NAMALWA (cell line): Measurements from ENCODE around the gene INSYN2B.
"Not testable (repeated sequence)": the region's sequence is repeated elsewhere in the genome, so short reads cannot be mapped to it uniquely, and the experiment has no call there.

Experiments used
- DNase-seq: peaks from one replicate; pipeline ENCODE4 v3.0.0-alpha.2; 2015; ENCODE audit warnings: low spot score

INSYN2B gene

GRCh38 chr5:169971780-169972179, 8.5 kb downstream of the INSYN2B start:
- DNase-seq = no peak

- DNase-seq = no peak
Measured at GRCh38 chr5:169970911-169971765, 9.2 kb downstream of the INSYN2B start.

DNA sequence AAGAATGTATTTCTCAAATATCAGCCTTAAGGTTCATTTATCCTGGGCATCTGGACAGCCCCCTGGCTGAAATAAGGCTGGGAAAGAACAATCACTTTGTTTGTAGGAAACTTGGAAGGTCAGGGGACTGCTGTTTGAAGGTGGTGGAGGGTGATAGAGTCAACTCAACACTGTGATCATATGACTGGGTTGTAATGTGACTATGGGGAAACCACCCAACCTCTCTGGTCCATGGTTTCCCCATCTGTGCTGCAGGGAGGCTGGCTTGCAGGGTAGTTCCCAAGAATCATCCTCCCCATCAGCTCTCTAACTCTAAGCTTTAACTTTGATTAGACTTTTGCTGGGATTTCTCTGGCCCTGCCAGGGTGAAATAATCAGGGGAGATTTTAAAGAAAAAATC, 10.0 kb downstream of the INSYN2B start:
- DNase-seq = no peak

GRCh38 chr5:169964246-169964645, 16.0 kb downstream of the INSYN2B start:
- DNase-seq = peak; percentile 57

- no peak for DNase-seq
Measured at GRCh38 chr5:169960659-169961058, 19.6 kb downstream of the INSYN2B start.

DNA sequence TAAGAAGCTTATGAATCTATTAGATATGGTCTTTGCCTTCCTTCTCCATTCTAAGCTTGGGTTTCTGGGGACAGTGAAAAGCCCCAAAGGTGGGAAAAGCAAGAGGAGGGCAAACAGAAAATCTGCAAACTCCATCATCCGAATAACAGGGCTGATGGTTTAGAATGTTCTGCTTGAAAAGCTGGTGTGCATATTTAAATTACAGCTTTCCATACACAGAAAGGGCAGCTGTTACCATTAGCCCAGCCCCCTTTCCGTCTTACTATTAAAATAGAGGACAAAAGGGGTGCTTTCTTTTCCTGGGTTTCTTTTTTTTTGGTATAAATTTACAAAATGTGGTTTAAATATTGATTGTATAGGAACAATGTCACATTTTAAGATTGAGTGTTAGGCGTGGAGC, 22.0 kb downstream of the INSYN2B start:
- no peak for DNase-seq

DNA sequence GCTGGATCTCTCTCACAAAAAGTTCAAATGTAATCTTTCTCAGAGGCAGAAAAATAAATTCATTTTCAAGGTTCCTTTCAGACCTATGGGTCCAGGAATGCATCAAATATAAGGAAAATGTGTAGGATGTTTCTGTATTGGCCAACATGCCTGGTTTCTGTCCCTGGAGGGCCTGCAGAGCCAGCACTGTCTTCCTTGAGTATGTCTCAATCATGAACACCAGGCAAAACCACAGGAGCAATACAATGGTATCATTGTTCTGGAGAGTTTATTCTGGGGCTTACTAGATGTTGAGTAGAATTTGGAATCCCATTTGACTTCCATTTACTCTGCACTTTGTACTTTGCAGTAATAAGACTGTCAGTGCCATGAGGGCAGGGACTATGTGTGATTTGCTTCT, 23.5 kb downstream of the INSYN2B start:
- no peak for DNase-seq

- no peak for DNase-seq
Measured at GRCh38 chr5:169956126-169956525, 24.2 kb downstream of the INSYN2B start.

GRCh38 chr5:169954786-169955185, 25.5 kb downstream of the INSYN2B start:
- no peak for DNase-seq

DNA sequence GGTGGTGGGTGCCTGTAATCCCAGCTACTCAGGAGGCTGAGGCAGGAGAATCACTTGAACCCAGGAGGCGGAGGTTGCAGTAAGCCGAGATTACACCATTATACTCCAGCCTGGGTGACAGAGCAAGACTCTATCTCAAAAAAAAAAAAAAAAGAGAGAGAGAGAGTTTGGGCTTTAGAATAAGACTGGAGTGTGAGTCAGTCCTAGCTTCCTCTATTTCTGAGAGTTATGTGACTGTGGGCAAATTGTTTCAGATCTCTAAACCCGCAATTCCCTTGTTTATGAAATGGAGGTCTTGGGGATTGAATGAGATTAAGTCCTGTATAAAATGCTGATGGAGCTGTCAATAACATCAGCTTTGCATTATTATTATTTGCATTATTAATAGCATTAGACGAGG, 27.1 kb downstream of the INSYN2B start:
- not testable (repeated sequence) for DNase-seq

- no peak for DNase-seq
Measured at GRCh38 chr5:169950333-169950732, 30.0 kb downstream of the INSYN2B start.

DNA sequence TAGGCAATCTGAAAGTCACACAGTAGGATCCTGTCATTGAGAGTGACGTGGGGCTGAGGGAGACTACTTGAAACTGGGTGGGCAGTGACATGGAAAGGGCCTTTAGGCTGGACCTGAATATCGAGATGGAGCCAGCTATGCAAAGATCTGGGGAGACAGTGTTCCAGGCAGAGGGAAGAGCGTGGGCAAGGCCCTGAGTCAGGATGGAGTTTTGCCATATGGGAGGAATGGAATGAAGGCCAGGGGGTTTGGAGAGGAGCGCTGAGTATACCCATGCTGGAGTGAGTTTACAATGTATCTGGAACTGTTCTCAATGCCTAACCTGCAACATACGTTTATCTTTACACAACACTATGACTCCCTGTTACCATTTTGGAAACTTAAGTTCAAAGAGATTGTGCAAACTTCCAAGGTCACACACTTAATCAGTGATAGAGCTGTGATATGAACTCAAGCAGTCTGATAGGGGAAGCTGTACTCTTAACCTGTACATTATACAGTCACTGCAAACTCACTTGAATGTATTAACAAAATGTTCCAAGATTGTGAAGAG, 33.5 kb downstream of the INSYN2B start:
- DNase-seq = no peak

GRCh38 chr5:169945831-169946261, 34.4 kb downstream of the INSYN2B start:
- DNase-seq = no peak

GRCh38 chr5:169944922-169945680, 35.2 kb downstream of the INSYN2B start:
- DNase-seq = peak; percentile 14

- DNase-seq = no peak
Measured at GRCh38 chr5:169944115-169944514, 36.2 kb downstream of the INSYN2B start.

DNA sequence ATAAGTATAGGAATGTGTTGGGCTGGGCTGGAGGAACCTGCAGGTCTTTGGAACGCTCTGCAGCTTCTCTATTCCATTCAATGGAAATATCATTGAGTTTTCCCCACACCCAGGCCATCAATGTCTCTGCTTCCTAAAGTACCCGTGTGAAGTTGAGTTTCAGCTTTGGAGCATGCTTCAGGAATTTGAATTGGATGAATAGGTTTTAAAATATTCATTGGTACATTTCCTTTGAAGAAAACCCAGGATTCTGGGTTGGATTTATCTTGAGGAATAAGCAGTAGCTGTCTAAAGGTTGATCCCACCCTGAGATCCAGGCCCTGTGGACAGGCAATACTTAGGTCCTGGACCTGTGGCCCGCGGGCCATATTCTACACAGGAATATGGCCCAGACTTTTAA, 37.3 kb downstream of the INSYN2B start:
- no peak for DNase-seq

DNA sequence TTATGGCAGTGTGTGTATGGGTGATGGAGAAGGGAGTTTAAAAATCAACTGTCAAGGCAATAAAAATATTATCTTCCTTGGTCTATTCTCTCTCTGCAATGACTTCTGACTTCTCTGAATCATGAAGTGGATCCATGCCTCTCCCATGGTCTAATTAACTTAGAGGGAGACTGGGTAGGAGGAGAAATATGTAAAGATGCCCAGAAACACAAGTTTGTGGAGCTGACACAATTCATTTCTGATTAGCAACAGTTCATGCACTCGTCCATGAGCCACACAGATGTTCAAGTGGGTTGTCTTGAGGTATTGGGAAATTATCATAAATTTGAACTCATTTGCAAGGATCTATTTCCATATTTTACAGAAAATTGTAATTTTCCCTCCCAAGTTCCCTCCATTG, 38.1 kb downstream of the INSYN2B start:
- DNase-seq = no peak

DNA sequence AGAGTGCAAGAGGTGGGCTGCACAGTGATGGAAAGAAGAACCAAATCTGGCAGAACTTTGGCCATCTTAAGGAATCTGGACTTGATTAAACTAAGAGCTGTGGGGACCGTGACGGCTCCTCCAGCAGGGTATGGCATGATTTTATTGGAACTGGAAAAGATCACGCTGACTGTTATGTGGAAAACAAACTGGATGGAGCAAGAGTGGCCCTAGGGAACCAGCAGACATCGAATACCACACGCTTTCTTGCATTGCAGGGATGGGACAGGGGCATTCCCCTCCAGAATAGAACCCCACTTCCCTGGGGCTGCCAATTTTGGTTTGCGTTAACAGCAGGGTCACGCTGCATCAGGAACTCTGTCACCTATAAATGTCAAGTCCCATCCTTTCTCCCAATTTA, 38.8 kb downstream of the INSYN2B start:
- DNase-seq = no peak

DNA sequence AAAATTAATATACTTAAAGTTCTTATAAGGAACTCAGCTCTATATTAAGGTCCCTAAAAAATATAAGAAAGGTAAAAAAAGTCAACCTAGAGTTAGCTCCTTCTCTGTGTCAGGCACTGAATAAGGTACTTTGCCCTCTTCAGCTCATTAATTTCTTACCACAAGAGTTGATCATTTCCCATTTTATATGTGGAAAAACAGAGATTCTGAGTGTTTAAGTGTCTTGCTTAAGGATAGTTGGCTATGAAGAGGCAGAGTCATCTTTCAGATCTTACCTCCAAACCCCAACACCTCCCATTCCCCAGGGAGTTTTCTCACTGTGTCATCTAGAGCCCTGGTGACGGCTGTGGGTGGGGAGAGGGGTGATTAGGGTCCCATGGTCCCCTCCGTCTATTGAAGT, 40.6 kb downstream of the INSYN2B start:
- DNase-seq = no peak

- no peak for DNase-seq
Measured at GRCh38 chr5:169938439-169938838, 41.9 kb downstream of the INSYN2B start.

- DNase-seq = no peak
Measured at GRCh38 chr5:169935762-169936161, 44.5 kb downstream of the INSYN2B start.

DNA sequence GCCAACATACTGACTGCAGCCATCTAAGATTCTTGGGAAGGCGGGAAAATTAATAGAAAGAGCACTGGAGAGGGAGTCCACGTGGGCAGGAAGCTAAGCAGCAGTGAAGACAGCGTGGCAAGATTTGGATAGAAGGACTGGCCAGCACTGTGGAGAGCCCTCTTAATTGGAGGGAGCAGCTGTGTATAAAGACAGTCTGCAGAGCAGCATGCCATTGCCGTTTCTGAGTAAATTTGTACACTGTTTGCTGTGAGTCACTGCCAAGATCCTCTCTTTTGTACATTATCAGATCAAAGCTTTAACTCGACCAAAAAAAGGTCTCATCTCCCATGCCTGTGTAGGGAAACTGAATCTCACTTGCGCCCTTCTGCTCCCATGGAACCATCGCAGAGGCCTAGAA, 45.3 kb downstream of the INSYN2B start:
- no peak for DNase-seq

DNA sequence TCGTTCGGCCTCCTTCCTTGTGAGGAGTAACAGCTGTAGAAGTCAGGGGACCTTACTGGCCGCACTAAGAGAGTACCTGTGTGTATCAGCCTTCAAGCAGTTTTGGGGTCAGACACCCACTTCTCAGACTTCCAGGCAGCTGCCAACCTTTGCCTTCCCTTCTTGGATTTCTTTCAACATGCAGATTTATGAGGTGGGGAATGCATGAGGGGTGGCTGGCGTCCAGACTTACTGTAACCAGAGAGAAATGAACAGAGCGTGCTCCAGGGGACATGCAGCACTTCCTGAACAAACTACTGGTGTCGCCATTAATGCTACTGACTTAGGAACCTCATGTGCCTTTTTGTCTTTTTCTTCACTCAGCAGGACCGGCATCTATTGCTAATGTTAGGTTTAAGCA, 46.7 kb downstream of the INSYN2B start:
- no peak for DNase-seq
